ENCODE measurements around the gene FUS.
"Not testable (repeated sequence)": the region's sequence is repeated elsewhere in the genome, so short reads cannot be mapped to it uniquely, and the experiment has no call there.

FUS gene

GRCh38 chr16:31147574-31147973 is 32.4 kb upstream of the FUS start:
- Histone ChIP-seq H3K36me3 (ENCODE audit: insufficient read depth, low read length) (no peaks in the 10 kb centered on the region), H3K9me3 (ENCODE audit: low read length) (no peaks in the 10 kb centered on the region), H3K27me3 (ENCODE audit: control insufficient read depth in 1 of 2, insufficient read depth in 2 of 2, low read length in 2 of 2) (peaks cover 4 to 12% of the 10 kb centered on the region in 2 donors), H3K4me1 (ENCODE audit: insufficient read depth, low read length) (no peaks in the 10 kb centered on the region), H3K4me3 (ENCODE audit: low read depth in 1 of 2, low read length in 2 of 2) (no peak overlapping the region), H3K9ac (ENCODE audit: low read length) (no peak overlapping the region), H3K27ac (ENCODE audit: low read depth, low read length) (no peak overlapping the region)

DNA sequence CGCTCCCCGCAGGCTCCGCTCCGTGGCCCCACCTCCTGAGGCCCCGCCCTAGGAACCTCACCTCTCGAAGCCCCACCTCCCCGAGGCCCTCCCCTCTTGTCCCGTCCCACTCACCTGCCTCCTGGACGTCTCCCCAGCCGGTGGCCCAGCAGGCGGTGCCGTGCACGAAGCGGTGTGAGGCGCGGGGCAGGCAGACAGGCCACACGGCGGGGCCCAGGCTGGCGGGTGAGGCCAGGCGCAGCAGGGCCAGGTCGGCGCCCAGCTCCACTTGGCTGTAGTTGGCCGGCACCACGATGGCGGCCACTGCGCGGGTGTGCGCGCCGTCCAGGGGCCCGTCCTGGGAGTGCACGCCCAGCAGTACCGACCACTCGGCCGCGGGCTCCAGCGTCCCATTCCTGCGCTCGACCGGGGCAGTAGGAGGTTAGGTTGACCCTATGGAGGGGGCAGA is 31.6 kb upstream of the FUS start:
- Histone ChIP-seq H3K9ac (ENCODE audit: low read length) (no peak overlapping the region), H3K4me3 (ENCODE audit: low read depth in 1 of 2, low read length in 2 of 2) (no peak overlapping the region), H3K9me3 (ENCODE audit: low read length) (no peaks in the 10 kb centered on the region)

DNA sequence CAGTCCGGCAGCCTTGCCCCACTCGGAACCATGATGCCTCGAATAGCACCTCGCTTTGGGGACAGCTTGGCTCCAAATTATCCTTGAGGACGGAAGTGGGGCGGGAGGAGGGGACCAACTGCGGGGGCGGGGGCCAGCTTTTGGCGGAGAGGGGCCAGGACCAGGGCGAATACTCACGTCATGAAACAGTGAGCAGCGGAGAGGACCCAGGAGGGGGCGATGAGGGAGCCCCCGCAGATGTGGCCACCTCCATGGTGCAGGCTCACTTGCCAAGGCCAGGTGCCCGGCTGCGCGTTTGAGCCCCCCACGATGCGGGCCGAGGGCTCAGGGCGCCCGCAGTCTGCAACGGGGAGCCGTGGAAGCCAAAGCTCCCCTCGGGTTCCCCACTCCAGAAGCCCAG is 31.0 kb upstream of the FUS start:
- H3K4me1 ChIP-seq (ENCODE audit: insufficient read depth, low read length): no peaks in the 10 kb centered on the region
- H3K9ac ChIP-seq (ENCODE audit: low read length): no peak overlapping the region
- H3K27ac ChIP-seq (ENCODE audit: low read depth, low read length): no peak overlapping the region
- no peaks in the 10 kb centered on the region for H3K9me3 ChIP-seq (ENCODE audit: low read length)
- H3K4me3 ChIP-seq (ENCODE audit: low read depth in 1 of 2, low read length in 2 of 2): no peak overlapping the region
- no peaks in the 10 kb centered on the region for H3K36me3 ChIP-seq (ENCODE audit: insufficient read depth, low read length)
- peaks cover 4 to 12% of the 10 kb centered on the region in 2 donors for H3K27me3 ChIP-seq (ENCODE audit: control insufficient read depth in 1 of 2, insufficient read depth in 2 of 2, low read length in 2 of 2)

More for the DNA sequence above, 31.6 kb upstream of the FUS start:
- Histone ChIP-seq H3K27ac (ENCODE audit: low read depth, low read length) (no peak overlapping the region), H3K36me3 (ENCODE audit: insufficient read depth, low read length) (no peaks in the 10 kb centered on the region), H3K27me3 (ENCODE audit: control insufficient read depth in 1 of 2, insufficient read depth in 2 of 2, low read length in 2 of 2) (peaks cover 4 to 12% of the 10 kb centered on the region in 2 donors), H3K4me1 (ENCODE audit: insufficient read depth, low read length) (no peaks in the 10 kb centered on the region)

DNA sequence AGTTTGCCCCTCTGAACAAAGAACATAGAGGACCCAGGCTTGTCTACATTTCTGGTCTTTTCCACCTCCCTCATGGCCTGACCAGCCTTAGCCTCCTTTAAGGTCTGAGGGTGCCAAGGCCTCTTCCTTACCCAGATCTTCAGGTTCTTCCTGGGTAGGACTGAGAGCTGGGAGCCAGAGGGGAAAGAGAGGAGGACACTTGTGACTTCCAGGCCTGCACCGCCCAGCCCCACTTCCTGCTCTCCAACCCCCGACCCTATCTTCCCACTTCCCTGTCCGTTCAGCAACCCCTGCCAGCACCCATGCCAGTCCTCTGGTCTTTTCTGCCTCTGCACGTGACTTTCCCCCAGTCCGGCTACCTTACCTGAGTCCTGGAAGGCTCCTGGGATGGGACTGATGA is 30.6 kb upstream of the FUS start:
- H3K4me1 ChIP-seq (ENCODE audit: insufficient read depth, low read length): no peaks in the 10 kb centered on the region
- H3K9me3 ChIP-seq (ENCODE audit: low read length): no peaks in the 10 kb centered on the region
- no peak overlapping the region for H3K4me3 ChIP-seq (ENCODE audit: low read depth in 1 of 2, low read length in 2 of 2)
- no peak overlapping the region for H3K9ac ChIP-seq (ENCODE audit: low read length)
- no peak overlapping the region for H3K27ac ChIP-seq (ENCODE audit: low read depth, low read length)
- H3K36me3 ChIP-seq (ENCODE audit: insufficient read depth, low read length): no peaks in the 10 kb centered on the region
- peaks cover 4 to 12% of the 10 kb centered on the region in 2 donors for H3K27me3 ChIP-seq (ENCODE audit: control insufficient read depth in 1 of 2, insufficient read depth in 2 of 2, low read length in 2 of 2)

GRCh38 chr16:31149894-31150890 is 29.7 kb upstream of the FUS start, which contains the start of gene PRSS36:
PRSS36 (minus strand) TSS chr16:31150066; CDS start chr16:31150035, 31 bp downstream.
- Histone ChIP-seq H3K4me1 (ENCODE audit: insufficient read depth, low read length) (no peaks in the 10 kb centered on the region), H3K36me3 (ENCODE audit: insufficient read depth, low read length) (no peaks in the 10 kb centered on the region), H3K27me3 (ENCODE audit: control insufficient read depth in 1 of 2, insufficient read depth in 2 of 2, low read length in 2 of 2) (peaks cover 4 to 12% of the 10 kb centered on the region in 2 donors), H3K27ac (ENCODE audit: low read depth, low read length) (no peak within 1 kb of the TSS), H3K9me3 (ENCODE audit: low read length) (no peaks in the 10 kb centered on the region), H3K9ac (ENCODE audit: low read length) (no peak within 1 kb of the TSS), H3K4me3 (ENCODE audit: low read depth in 1 of 2, low read length in 2 of 2) (no peak within 1 kb of the TSS)

- H3K9me3 ChIP-seq (ENCODE audit: low read length); H3K36me3 ChIP-seq (ENCODE audit: insufficient read depth, low read length); H3K4me1 ChIP-seq (ENCODE audit: insufficient read depth, low read length); H3K4me3 ChIP-seq (ENCODE audit: low read depth in 1 of 2, low read length in 2 of 2); H3K27ac ChIP-seq (ENCODE audit: low read depth, low read length); H3K9ac ChIP-seq (ENCODE audit: low read length): not testable (repeated sequence)
- peaks cover 4 to 12% of the 10 kb centered on the region in 2 donors for H3K27me3 ChIP-seq (ENCODE audit: control insufficient read depth in 1 of 2, insufficient read depth in 2 of 2, low read length in 2 of 2)
Measured at GRCh38 chr16:31150976-31151375, 29.0 kb upstream of the FUS start.

GRCh38 chr16:31157136-31157535 is 22.8 kb upstream of the FUS start:
- no peak overlapping the region for H3K9ac ChIP-seq (ENCODE audit: low read length)
- H3K4me3 ChIP-seq (ENCODE audit: low read depth in 1 of 2, low read length in 2 of 2): no peak overlapping the region
- H3K4me1 ChIP-seq (ENCODE audit: insufficient read depth, low read length): no peaks in the 10 kb centered on the region
- H3K36me3 ChIP-seq (ENCODE audit: insufficient read depth, low read length): no peaks in the 10 kb centered on the region
- H3K27me3 ChIP-seq (ENCODE audit: control insufficient read depth in 1 of 2, insufficient read depth in 2 of 2, low read length in 2 of 2): no peaks in the 10 kb centered on the region
- H3K9me3 ChIP-seq (ENCODE audit: low read length): no peaks in the 10 kb centered on the region
- no peak overlapping the region for H3K27ac ChIP-seq (ENCODE audit: low read depth, low read length)

DNA sequence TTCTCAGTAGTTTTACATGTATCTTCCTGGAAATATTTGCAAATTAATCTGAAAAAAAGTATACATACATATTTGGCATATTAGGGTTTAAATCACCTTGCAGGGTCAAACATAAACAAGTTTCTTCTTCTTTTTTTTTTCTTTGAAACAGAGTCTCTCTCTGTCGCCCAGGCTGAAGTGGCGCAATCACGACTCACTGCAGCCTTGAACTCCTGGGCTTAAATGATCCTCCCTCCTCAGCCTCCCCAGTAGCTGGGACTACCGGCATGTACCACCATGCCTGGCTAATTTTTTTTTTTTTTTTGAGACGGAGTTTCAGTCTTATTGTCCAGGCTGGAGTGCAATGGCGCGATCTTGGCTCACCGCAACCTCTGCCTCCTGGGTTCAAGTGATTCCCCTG is 12.6 kb upstream of the FUS start:
- H3K4me1 ChIP-seq (ENCODE audit: insufficient read depth, low read length): no peaks in the 10 kb centered on the region
- H3K36me3 ChIP-seq (ENCODE audit: insufficient read depth, low read length): no peaks in the 10 kb centered on the region
- no peak overlapping the region for H3K9ac ChIP-seq (ENCODE audit: low read length)
- no peak overlapping the region for H3K27ac ChIP-seq (ENCODE audit: low read depth, low read length)
- no peaks in the 10 kb centered on the region for H3K27me3 ChIP-seq (ENCODE audit: control insufficient read depth in 1 of 2, insufficient read depth in 2 of 2, low read length in 2 of 2)
- H3K4me3 ChIP-seq (ENCODE audit: low read depth in 1 of 2, low read length in 2 of 2): no peak overlapping the region
- H3K9me3 ChIP-seq (ENCODE audit: low read length): no peaks in the 10 kb centered on the region

DNA sequence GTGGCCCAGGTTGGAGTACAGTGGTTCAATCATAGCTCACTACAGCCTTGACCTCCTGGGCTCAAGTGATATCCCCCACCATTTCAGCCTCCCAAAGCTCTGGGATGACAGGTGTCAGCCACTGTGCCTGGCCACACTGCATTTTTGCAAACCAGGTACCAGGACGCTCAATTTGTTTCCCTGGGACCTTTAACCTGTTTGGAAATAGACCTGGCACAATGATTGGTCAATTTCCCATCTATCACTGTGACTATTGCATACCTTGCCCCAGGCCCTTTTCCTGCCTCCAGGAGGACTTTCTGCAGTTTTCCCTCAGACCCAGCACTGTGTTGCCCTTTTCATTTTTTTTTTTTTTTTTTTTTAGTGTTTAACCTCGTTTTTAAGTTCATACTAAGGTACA is 11.1 kb upstream of the FUS start:
- no peaks in the 10 kb centered on the region for H3K4me1 ChIP-seq (ENCODE audit: insufficient read depth, low read length)
- H3K9me3 ChIP-seq (ENCODE audit: low read length): no peaks in the 10 kb centered on the region
- H3K4me3 ChIP-seq (ENCODE audit: low read depth in 1 of 2, low read length in 2 of 2): no peak overlapping the region
- no peak overlapping the region for H3K27ac ChIP-seq (ENCODE audit: low read depth, low read length)
- no peaks in the 10 kb centered on the region for H3K36me3 ChIP-seq (ENCODE audit: insufficient read depth, low read length)
- H3K27me3 ChIP-seq (ENCODE audit: control insufficient read depth in 1 of 2, insufficient read depth in 2 of 2, low read length in 2 of 2): no peaks in the 10 kb centered on the region
- H3K9ac ChIP-seq (ENCODE audit: low read length): no peak overlapping the region

- H3K9me3 ChIP-seq (ENCODE audit: low read length); H3K9ac ChIP-seq (ENCODE audit: low read length); H3K4me1 ChIP-seq (ENCODE audit: insufficient read depth, low read length); H3K36me3 ChIP-seq (ENCODE audit: insufficient read depth, low read length); H3K4me3 ChIP-seq (ENCODE audit: low read depth in 1 of 2, low read length in 2 of 2); H3K27ac ChIP-seq (ENCODE audit: low read depth, low read length); H3K27me3 ChIP-seq (ENCODE audit: control insufficient read depth in 1 of 2, insufficient read depth in 2 of 2, low read length in 2 of 2): not testable (repeated sequence)
Measured at GRCh38 chr16:31170048-31170447, 9.9 kb upstream of the FUS start.

- Histone ChIP-seq H3K9ac (ENCODE audit: low read length) (no peak overlapping the region), H3K27ac (ENCODE audit: low read depth, low read length) (no peak overlapping the region), H3K9me3 (ENCODE audit: low read length) (no peaks in the 10 kb centered on the region), H3K4me1 (ENCODE audit: insufficient read depth, low read length) (peaks cover 15% of the 10 kb centered on the region), H3K27me3 (ENCODE audit: control insufficient read depth in 1 of 2, insufficient read depth in 2 of 2, low read length in 2 of 2) (no peaks in the 10 kb centered on the region), H3K36me3 (ENCODE audit: insufficient read depth, low read length) (no peaks in the 10 kb centered on the region), H3K4me3 (ENCODE audit: low read depth in 1 of 2, low read length in 2 of 2) (no peak overlapping the region)
Measured at GRCh38 chr16:31177136-31177535, 2.8 kb upstream of the FUS start.

Data from muscle layer of colon (tissue), 2 donors.